Activated CD4-positive, alpha-beta memory T cell treated with anti-CD3 and anti-CD28 coated beads, Interleukin-2, amount 10 ng/mL, durations not matched to agents 7 days and 5 days (primary cell): Measurements from ENCODE around the gene SPP1. TPM values are rescaled to one million over a fixed set of nuclear protein-coding genes. Genes with fewer than 3 reads are reported as not detected.

Experiments used
- CTCF ChIA-PET: fragments of 350-600 bp; sonication (Branson Sonifier 250); formaldehyde crosslinking; loops from one replicate; lab custom pipeline; 2021; ENCODE audit warnings: antibody characterized with exemption, inconsistent platforms; lab: Charles Lee
- POLR2A ChIA-PET: fragments of 350-600 bp; sonication (Branson Sonifier 250); formaldehyde crosslinking; loops from one replicate; lab custom pipeline; 2021; ENCODE audit warnings: antibody characterized with exemption; lab: Charles Lee
- DNase-seq: peaks from one replicate; pipeline ENCODE4 v3.0.0-alpha.2; 2020
- H3K27ac Mint-ChIP-seq: one replicate; pipeline ENCODE4 v1.8.0; 2021; ENCODE audit warnings: mild to moderate bottlenecking, mixed read lengths
- H3K27me3 Mint-ChIP-seq: one replicate; pipeline ENCODE4 v1.8.0; 2021; ENCODE audit warnings: mixed read lengths
- H3K36me3 Mint-ChIP-seq: one replicate; pipeline ENCODE4 v1.8.0; 2021; ENCODE audit warnings: low read depth, mixed read lengths
- H3K4me1 Mint-ChIP-seq: one replicate; pipeline ENCODE4 v1.8.0; 2021; ENCODE audit warnings: mixed read lengths
- H3K4me3 Mint-ChIP-seq: one replicate; pipeline ENCODE4 v1.8.0; 2021; ENCODE audit warnings: mild to moderate bottlenecking, mixed read lengths
- H3K9me3 Mint-ChIP-seq: one replicate; pipeline ENCODE4 v1.8.0; 2021; ENCODE audit warnings: mixed read lengths
- total RNA-seq, 2 experiments: library from RNA; stranded (reverse); gene quantifications; one replicate each; pipeline ENCODE4 v1.2.3, GENCODE V29; 2021

The SPP1 gene
- total RNA-seq, 2 experiments from 2014 or later: 0.20 TPM; not detected in 1

DNA sequence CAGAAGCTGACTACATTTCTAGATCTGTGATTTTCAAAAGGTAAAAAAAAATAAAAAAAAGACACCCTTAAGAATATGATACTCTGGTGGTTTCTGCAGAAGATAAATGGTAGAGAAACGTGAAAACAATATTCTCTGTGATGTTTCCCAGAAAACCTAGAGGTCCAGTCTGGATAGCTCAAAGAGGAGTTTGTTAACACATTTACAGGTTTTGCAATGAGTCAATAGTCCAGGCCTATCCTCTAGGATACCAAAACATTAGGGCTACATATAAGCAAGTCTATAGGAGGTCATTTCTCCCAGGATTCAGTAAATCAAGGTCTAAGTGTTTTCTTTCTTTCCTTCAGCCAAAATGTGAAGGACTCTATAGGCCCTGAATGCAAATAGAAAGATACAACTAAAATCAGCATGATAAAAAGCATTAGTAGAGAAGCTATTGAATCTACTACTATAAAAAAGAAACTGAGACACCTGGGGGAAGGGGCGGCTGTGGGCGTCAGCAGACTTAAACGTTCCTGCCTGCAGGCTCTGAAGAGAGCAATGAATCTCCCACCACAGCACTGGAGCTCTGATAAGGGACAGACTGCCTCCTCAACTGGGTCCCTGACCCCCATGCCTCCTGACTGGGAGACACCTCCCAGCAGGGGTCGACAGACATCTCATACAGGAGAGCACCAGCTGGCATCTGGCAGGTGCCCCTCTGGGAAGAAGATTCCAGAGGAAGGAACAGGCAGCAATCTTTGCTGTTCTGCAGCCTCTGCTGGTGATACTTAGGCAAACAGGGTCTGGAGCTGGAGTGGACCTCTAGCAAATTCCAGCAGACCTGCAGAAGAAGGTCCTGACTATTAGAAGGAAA, 33.7 kb upstream of the SPP1 start:
- Mint-ChIP-seq H3K9me3 (no peaks in the 10 kb centered on the region), H3K36me3 (no peaks in the 10 kb centered on the region), H3K4me3 (no peak overlapping the region), H3K27me3 (peaks cover 26% of the 10 kb centered on the region), H3K4me1 (no peaks in the 10 kb centered on the region), H3K27ac (no peak overlapping the region)
- ChIA-PET POLR2A (no interaction called here), CTCF (interaction anchor here (0.5 kb wide), 1 partner anchor 538 kb away, joined by 3 read pairs; no protein-coding TSS in a partner anchor)
- no peak for DNase-seq

- CTCF ChIA-PET: no interaction called here
Observed at GRCh38 chr4:87943660-87944149, 31.8 kb upstream of the SPP1 start.

GRCh38 chr4:87944967-87945366, 30.5 kb upstream of the SPP1 start:
- DNase-seq: no peak
- Mint-ChIP-seq H3K27ac (no peak overlapping the region), H3K36me3 (no peaks in the 10 kb centered on the region), H3K4me1 (no peaks in the 10 kb centered on the region), H3K9me3 (no peaks in the 10 kb centered on the region), H3K4me3 (no peak overlapping the region), H3K27me3 (peaks cover 36% of the 10 kb centered on the region)
- ChIA-PET POLR2A (no interaction called here), CTCF (no interaction called here)

More at GRCh38 chr4:87943660-87944149, 31.8 kb upstream of the SPP1 start:
- Mint-ChIP-seq H3K27ac (no peak overlapping the region), H3K36me3 (no peaks in the 10 kb centered on the region), H3K4me1 (no peaks in the 10 kb centered on the region), H3K27me3 (peaks cover 33% of the 10 kb centered on the region), H3K4me3 (no peak overlapping the region), H3K9me3 (no peaks in the 10 kb centered on the region)
- POLR2A ChIA-PET: no interaction called here
- DNase-seq: no peak

- DNase-seq: no peak
- POLR2A ChIA-PET: no interaction called here
- CTCF ChIA-PET: no interaction called here
- Mint-ChIP-seq H3K4me1 (no peaks in the 10 kb centered on the region), H3K4me3 (no peak overlapping the region), H3K27me3 (peaks cover 34% of the 10 kb centered on the region), H3K27ac (no peak overlapping the region), H3K9me3 (no peaks in the 10 kb centered on the region), H3K36me3 (no peaks in the 10 kb centered on the region)
Observed at GRCh38 chr4:87946766-87947165, 28.7 kb upstream of the SPP1 start.

GRCh38 chr4:87947381-87948160, 27.9 kb upstream of the SPP1 start:
- Mint-ChIP-seq H3K36me3 (no peaks in the 10 kb centered on the region), H3K27me3 (peaks cover 37% of the 10 kb centered on the region), H3K4me3 (no peak overlapping the region), H3K27ac (no peak overlapping the region), H3K4me1 (no peaks in the 10 kb centered on the region), H3K9me3 (no peaks in the 10 kb centered on the region)
- ChIA-PET CTCF (interaction anchor here (1.0 kb wide), 1 partner anchor 94 kb away, joined by 3 read pairs; no protein-coding TSS in a partner anchor), POLR2A (no interaction called here)
- DNase-seq: no peak

- ChIA-PET POLR2A (no interaction called here), CTCF (no interaction called here)
- Mint-ChIP-seq H3K27me3 (peaks cover 32% of the 10 kb centered on the region), H3K36me3 (no peaks in the 10 kb centered on the region), H3K4me1 (no peaks in the 10 kb centered on the region), H3K27ac (no peak overlapping the region), H3K4me3 (no peak overlapping the region), H3K9me3 (no peaks in the 10 kb centered on the region)
- no peak for DNase-seq
Observed at GRCh38 chr4:87949961-87950360, 25.6 kb upstream of the SPP1 start.

DNA sequence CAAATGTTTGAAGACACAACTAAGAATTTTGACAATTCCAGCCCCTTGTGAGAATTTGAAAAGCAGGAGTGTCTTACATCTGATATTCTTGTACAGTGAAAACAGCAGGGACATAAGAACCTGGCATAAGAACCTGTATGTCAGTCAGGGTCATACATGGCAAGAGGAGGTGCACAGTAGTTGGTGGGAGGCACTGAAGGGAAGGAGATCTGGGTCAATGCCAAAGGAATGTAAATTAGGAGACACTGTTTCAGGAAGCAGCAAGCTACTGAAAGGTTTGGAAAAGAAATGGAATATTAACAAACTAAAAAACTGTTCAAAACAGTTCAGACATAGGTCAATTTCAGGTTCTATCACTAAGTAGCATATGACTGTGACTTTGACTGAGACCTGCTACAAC, 25.0 kb upstream of the SPP1 start:
- peaks cover 32% of the 10 kb centered on the region for H3K27me3 Mint-ChIP-seq
- H3K9me3 Mint-ChIP-seq: no peaks in the 10 kb centered on the region
- no peaks in the 10 kb centered on the region for H3K36me3 Mint-ChIP-seq
- H3K4me1 Mint-ChIP-seq: no peaks in the 10 kb centered on the region
- no peak for DNase-seq
- POLR2A ChIA-PET: no interaction called here
- H3K4me3 Mint-ChIP-seq: no peak overlapping the region
- CTCF ChIA-PET: no interaction called here
- H3K27ac Mint-ChIP-seq: no peak overlapping the region

DNA sequence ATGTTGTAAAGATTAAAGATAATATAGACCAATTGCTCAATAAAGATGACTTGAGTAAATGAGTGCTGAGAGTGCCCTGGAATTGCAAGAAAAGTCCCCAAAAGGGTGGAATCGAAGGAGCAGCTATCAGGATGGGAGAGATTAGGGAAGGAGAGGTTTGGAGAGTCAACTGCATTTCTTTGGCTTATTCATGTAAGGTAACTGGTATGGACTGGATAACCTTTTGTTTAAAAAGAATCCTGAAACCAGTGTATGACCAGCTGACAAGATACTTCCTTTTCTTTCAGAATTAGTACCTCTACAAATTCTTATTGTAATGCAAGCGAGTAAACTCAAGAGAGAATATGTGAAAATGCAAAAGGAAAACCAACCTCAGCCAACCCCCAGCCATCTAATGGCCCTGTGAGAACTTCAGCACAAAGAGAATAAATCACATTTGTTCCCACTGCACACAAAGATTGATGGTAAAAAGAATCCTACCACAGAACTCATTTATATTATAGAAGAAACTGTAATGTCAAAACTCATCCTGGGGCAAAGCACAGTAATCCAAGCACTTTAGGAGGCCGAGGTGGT, 24.5 kb upstream of the SPP1 start:
- DNase-seq: no peak
- Mint-ChIP-seq H3K4me3 (no peak overlapping the region), H3K27ac (no peak overlapping the region), H3K27me3 (peaks cover 33% of the 10 kb centered on the region), H3K36me3 (no peaks in the 10 kb centered on the region), H3K4me1 (no peaks in the 10 kb centered on the region), H3K9me3 (no peaks in the 10 kb centered on the region)
- ChIA-PET CTCF (no interaction called here), POLR2A (no interaction called here)

DNA sequence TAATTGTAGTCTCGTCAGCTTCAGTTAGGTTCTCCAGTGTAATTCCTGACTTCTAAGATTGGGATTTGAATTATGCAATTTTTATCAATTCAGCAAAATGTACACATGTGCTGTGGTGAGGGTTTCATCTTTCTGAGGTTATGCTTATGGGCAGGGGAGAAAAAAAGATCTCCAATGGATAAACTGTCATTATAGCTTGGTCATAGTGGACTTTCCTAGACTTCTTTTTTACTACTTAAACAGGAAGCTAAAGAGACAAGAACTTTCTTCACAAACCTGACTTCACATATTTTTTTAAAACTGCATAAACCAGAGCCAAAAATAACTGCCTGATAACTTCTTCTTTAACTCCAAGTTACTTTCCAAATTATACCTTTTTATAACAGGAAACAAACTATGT, 21.7 kb upstream of the SPP1 start:
- CTCF ChIA-PET: interaction anchor here (1.3 to 1.7 kb wide), 2 partner anchors 20 kb away, joined by 4 read pairs; no protein-coding TSS in a partner anchor
- no peak overlapping the region for H3K27ac Mint-ChIP-seq
- no peaks in the 10 kb centered on the region for H3K4me1 Mint-ChIP-seq
- H3K4me3 Mint-ChIP-seq: no peak overlapping the region
- H3K36me3 Mint-ChIP-seq: no peaks in the 10 kb centered on the region
- POLR2A ChIA-PET: no interaction called here
- no peak for DNase-seq
- H3K9me3 Mint-ChIP-seq: no peaks in the 10 kb centered on the region
- peaks cover 28% of the 10 kb centered on the region for H3K27me3 Mint-ChIP-seq

DNA sequence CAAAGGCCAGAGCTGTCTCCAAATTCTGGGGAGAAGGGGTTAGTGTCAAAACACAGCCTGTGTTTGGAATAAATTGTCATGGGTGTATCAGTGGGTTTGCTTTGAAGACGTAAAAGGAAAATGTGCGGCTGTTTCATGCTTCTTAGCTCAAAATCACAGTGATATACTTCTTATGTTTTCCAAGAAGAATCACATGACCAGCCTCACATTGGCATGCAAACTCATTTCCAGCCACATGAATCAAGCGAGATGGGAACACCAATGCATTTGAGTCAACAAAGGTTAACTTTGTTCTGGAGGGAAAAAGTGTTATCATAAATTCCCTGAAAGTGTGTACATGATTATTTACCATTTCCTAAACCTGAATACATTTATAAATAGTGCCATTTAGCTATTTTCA, 19.0 kb upstream of the SPP1 start:
- H3K9me3 Mint-ChIP-seq: no peaks in the 10 kb centered on the region
- no peaks in the 10 kb centered on the region for H3K36me3 Mint-ChIP-seq
- no peak for DNase-seq
- peaks cover 16% of the 10 kb centered on the region for H3K27me3 Mint-ChIP-seq
- POLR2A ChIA-PET: no interaction called here
- no peaks in the 10 kb centered on the region for H3K4me1 Mint-ChIP-seq
- no peak overlapping the region for H3K27ac Mint-ChIP-seq
- CTCF ChIA-PET: interaction anchor here (0.9 to 1.5 kb wide), 2 partner anchors 104 to 108 kb away, joined by 3 to 4 read pairs; no protein-coding TSS in a partner anchor
- H3K4me3 Mint-ChIP-seq: no peak overlapping the region

GRCh38 chr4:87957061-87957460, 18.5 kb upstream of the SPP1 start:
- ChIA-PET POLR2A (no interaction called here), CTCF (interaction anchor here (0.9 to 1.5 kb wide), 2 partner anchors 104 to 108 kb away, joined by 3 to 4 read pairs; no protein-coding TSS in a partner anchor)
- H3K36me3 Mint-ChIP-seq: no peaks in the 10 kb centered on the region
- no peaks in the 10 kb centered on the region for H3K4me1 Mint-ChIP-seq
- H3K9me3 Mint-ChIP-seq: no peaks in the 10 kb centered on the region
- H3K4me3 Mint-ChIP-seq: no peak overlapping the region
- no peak for DNase-seq
- H3K27me3 Mint-ChIP-seq: peaks cover 16% of the 10 kb centered on the region
- H3K27ac Mint-ChIP-seq: no peak overlapping the region

GRCh38 chr4:87961993-87962392, 13.5 kb upstream of the SPP1 start:
- Mint-ChIP-seq H3K27ac (no peak overlapping the region), H3K27me3 (peaks cover 8% of the 10 kb centered on the region), H3K9me3 (no peaks in the 10 kb centered on the region), H3K36me3 (no peaks in the 10 kb centered on the region), H3K4me3 (no peak overlapping the region), H3K4me1 (no peaks in the 10 kb centered on the region)
- no peak for DNase-seq
- ChIA-PET CTCF (interaction anchor here (1.0 to 1.7 kb wide), 2 partner anchors 24 to 109 kb away, joined by 3 to 6 read pairs; no protein-coding TSS in a partner anchor), POLR2A (no interaction called here)
